Kidney (tissue), 14 donors: ENCODE results near the gene CEP112. TPM values are rescaled to one million over a fixed set of nuclear protein-coding genes. Genes with fewer than 3 reads are reported as not detected.

Source experiments
- DNase-seq, 5 donors: peaks; one replicate each; pipeline ENCODE4 v3.0.0-alpha.2; 2013 to 2020
- FAIRE-seq: peaks from 2 replicates; lab custom pipeline; 2012; peaks lifted over from hg19 to GRCh38; lab: Jason Lieb, UNC
- H3K27ac ChIP-seq, 2 donors: one replicate each; pipeline ENCODE4 v1.7.0; 2013; ENCODE audit warnings: low read depth in 2 of 2, low read length in 2 of 2, inconsistent platforms in 1 of 2
- H3K27me3 ChIP-seq: one replicate; pipeline ENCODE4 v1.7.1; 2013; ENCODE audit warnings: low read length, inconsistent platforms; ENCODE audit not compliant: control insufficient read depth, insufficient read depth
- H3K36me3 ChIP-seq, 3 donors: one replicate each; pipeline versions ENCODE4 v1.7.0 to v1.7.1; 2013; ENCODE audit warnings: low read length in 3 of 3, control low read depth in 1 of 3, inconsistent platforms in 1 of 3; ENCODE audit not compliant: insufficient read depth in 3 of 3, control insufficient read depth in 2 of 3
- H3K4me1 ChIP-seq, 3 donors: one replicate each; pipeline versions ENCODE4 v1.7.0 to v1.7.1; 2013; ENCODE audit warnings: low read length in 3 of 3, inconsistent platforms in 1 of 3, low read depth in 1 of 3; ENCODE audit not compliant: control insufficient read depth in 2 of 3, insufficient read depth in 2 of 3
- H3K4me3 ChIP-seq, 3 donors: one replicate each; pipeline versions ENCODE4 v1.7.0 to v1.8.1; 2013; ENCODE audit warnings: low read length in 3 of 3, control low read depth in 1 of 3, inconsistent platforms in 1 of 3
- H3K9ac ChIP-seq, 3 donors: one replicate each; pipeline versions ENCODE4 v1.7.0 to v1.7.1; 2013; ENCODE audit warnings: low read length in 3 of 3, control low read depth in 1 of 3, inconsistent platforms in 1 of 3
- H3K9me3 ChIP-seq, 3 donors: one replicate each; pipeline versions ENCODE4 v1.7.0 to v1.7.1; 2013; ENCODE audit warnings: low read length in 3 of 3, control low read depth in 1 of 3, inconsistent platforms in 1 of 3; ENCODE audit not compliant: control insufficient read depth in 2 of 3, insufficient read depth in 1 of 3
- intact Hi-C: fragments of 100-400 bp; cut with DNase I; formaldehyde crosslinking; loops from one replicate; pipeline ENCODE4 v1.11.1; 2022
- polyA plus RNA-seq: library from polyadenylated mRNA; stranded (reverse); fragments of 350-450 nt; fragmentation: Illumina TruSeq; extraction: RNeasy Lipid Tissue Mini Kit (QIAGEN cat#74804); gene quantifications from one replicate; pipeline ENCODE4 v1.2.3, GENCODE V29; 2014; ENCODE audit warnings: low read depth, low replicate concordance; ENCODE audit not compliant: insufficient read depth
- total RNA-seq: library from RNA; stranded (reverse); fragmentation: NEBNext Ultra II Directional; extraction: Animal tissue kit (Norgen Biotek cat#: 25700); gene quantifications from one replicate; pipeline ENCODE4 v1.2.1, GENCODE V29; 2021
- TF ChIP-seq, protein P1 (sequence below): IDR thresholded peaks from 3 replicates; pipeline ENCODE4 v1.5.1; 2012; ENCODE audit warnings: mild to moderate bottlenecking, moderate library complexity, borderline replicate concordance; ENCODE audit not compliant: insufficient read depth; ENCODE audit errors: extremely low read depth
- donor health status: control.
- donor health status: control.
- donor health status: control.
- donor health status: control.
- donor health status: control.
- donor health status: DM: yes; HTN: yes; CAD: no.
- donor health status: Normal renal cell carcinoma (clear cell type).

CEP112 gene
- total and polyA plus RNA-seq, 2 donors from 2014 or later, result 17.0 to 27.4 TPM

DNA sequence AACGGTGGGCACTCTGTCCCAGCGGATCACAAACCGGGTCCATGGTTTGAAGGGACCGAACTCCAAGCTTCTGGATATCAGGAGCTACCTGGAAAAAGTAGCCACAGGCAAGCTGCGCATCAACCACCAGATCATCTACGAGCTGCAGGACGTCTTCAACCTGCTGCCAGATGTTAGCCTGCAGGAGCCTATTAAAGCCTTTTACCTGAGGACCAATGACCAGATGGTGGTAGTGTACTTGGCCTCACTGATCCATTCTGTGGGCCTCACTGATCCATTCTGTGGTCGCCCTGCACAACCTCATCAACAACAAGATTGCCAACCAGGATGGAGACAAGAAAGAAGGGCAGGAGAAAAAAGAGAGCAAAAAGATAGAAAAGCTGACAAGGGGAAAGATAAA is 6.3 kb upstream of the CEP112 start:
- intact Hi-C loops, result no loop called here
- TF ChIP-seq, protein P1, sequence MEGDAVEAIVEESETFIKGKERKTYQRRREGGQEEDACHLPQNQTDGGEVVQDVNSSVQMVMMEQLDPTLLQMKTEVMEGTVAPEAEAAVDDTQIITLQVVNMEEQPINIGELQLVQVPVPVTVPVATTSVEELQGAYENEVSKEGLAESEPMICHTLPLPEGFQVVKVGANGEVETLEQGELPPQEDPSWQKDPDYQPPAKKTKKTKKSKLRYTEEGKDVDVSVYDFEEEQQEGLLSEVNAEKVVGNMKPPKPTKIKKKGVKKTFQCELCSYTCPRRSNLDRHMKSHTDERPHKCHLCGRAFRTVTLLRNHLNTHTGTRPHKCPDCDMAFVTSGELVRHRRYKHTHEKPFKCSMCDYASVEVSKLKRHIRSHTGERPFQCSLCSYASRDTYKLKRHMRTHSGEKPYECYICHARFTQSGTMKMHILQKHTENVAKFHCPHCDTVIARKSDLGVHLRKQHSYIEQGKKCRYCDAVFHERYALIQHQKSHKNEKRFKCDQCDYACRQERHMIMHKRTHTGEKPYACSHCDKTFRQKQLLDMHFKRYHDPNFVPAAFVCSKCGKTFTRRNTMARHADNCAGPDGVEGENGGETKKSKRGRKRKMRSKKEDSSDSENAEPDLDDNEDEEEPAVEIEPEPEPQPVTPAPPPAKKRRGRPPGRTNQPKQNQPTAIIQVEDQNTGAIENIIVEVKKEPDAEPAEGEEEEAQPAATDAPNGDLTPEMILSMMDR, result no peak
- H3K27me3 ChIP-seq, result no peaks in the 10 kb centered on the region

DNA sequence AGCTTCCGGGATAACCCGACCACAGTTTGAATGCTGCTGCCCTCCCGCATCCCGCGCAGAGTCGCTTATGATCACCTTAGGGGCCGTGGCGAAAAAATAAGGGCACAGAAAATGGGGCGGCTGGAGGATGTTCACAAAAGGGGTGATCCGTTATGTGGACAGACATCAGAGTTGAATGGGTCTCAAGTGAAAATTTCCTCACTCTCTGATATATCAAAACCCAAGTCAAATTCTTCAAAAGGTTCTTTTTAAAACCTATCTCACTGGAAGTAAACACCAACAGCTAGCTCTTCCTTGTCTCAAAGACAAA is 400 bp upstream of the CEP112 start:
- FAIRE-seq (no peak), DNase-seq (no peak)
- H3K4me3 ChIP-seq, result peak overlapping the region; percentile 4 to 74 (median 34)

More for the DNA sequence above, 6.3 kb upstream of the CEP112 start:
- FAIRE-seq (no peak), DNase-seq (no peak)
- Histone ChIP-seq H3K27ac (no peak overlapping the region), H3K9me3 (no peaks in the 10 kb centered on the region), H3K4me3 (no peak overlapping the region), H3K9ac (no peak overlapping the region), H3K36me3 (no peaks in the 10 kb centered on the region), H3K4me1 (peaks cover 0 to 2% (median 2%) of the 10 kb centered on the region in 3 donors)

DNA sequence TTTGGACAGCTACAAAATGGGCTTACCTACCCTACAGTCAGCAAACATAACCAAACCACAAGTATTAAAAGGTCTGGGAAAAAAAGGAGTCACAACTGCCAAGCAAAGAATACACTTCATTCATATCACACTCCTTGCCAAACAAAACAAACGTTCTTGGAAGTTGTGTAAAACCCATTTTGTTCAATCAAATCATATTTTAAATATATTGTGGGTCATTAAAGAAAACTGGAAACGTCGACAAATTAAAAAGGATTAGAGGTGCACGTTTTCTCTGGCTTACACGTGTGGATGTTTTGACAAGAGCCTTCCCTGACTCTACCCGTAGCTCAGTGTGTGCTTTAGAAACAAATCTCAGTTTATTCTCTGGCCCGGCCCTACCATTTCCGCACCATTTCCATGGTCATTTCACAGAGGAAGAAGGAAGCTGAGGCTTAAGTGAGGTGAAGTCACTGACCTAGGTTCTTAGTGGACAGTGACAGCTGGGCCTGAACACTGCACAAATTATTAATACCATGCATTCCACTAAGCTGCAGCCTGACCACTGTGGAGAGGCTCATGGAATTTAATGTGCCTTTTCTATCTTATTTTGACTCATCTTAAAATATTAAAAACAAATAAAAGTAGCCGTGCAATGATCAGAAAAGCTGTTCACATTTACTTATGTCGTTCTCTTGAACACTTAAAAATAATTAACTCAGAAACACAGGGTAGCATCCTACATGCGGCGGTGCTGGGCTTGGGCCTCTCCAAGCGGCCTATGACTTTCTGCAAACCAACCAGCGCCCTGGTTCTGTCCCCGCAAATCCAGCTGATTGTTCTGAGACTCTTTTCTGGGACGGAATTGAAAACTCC is 968 bp downstream of the CEP112 start:
- no peaks in the 10 kb centered on the region for H3K27me3 ChIP-seq
- H3K9me3 ChIP-seq, result no peaks in the 10 kb centered on the region
- no peak for FAIRE-seq
- H3K36me3 ChIP-seq, result no peaks in the 10 kb centered on the region
- H3K4me1 ChIP-seq, result peaks cover 0 to 7% (median 4%) of the 10 kb centered on the region in 3 donors
- H3K9ac ChIP-seq, result peak overlapping the region; percentile 34 to 68 (median 65)
- H3K4me3 ChIP-seq, result peak overlapping the region; percentile 57 to 74 (median 67)
- intact Hi-C loops, result no loop called here
- TF ChIP-seq, protein P1, result no peak
- DNase-seq, result peak in 2 of 5 donors; percentile 54 to 58
- peak overlapping the region; percentile 49 to 78 for H3K27ac ChIP-seq

More for the DNA sequence above, 400 bp upstream of the CEP112 start:
- Histone ChIP-seq H3K9me3 (no peaks in the 10 kb centered on the region), H3K9ac (no peak overlapping the region), H3K27me3 (no peaks in the 10 kb centered on the region), H3K27ac (no peak overlapping the region), H3K4me1 (peaks cover 0 to 7% (median 4%) of the 10 kb centered on the region in 3 donors), H3K36me3 (no peaks in the 10 kb centered on the region)
- intact Hi-C loops, result no loop called here
- TF ChIP-seq, protein P1, result no peak
